ENCODE data around the gene ARHGAP42.

ARHGAP42 gene

GRCh38 chr11:100805506-100806199 is 118.6 kb downstream of the ARHGAP42 start:
- DNase-seq, result no peak

GRCh38 chr11:100806296-100806695 is 119.2 kb downstream of the ARHGAP42 start:
- DNase-seq, result no peak

- DNase-seq, result no peak
Observed at GRCh38 chr11:100808904-100809491, 121.9 kb downstream of the ARHGAP42 start.

- DNase-seq, result no peak
Observed at GRCh38 chr11:100810146-100810545, 123.1 kb downstream of the ARHGAP42 start.

DNA sequence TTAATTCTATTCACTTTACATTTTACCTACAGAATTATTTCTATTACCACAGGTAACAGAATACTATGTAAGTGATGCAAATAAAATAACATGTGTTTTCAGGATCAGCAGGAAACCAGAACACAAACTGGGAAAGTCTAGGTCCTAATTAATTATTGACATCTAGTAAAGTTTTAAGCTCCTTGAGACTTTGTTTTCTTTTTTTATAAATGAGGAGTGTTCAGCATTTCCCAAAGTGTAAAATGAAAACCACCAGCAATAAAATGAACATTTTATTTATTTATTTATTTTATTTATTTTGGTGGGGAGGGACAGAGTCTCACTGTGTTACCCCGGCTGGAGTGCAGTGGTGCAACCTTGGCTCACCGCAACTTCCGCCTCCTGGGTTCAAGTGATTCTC is 123.6 kb downstream of the ARHGAP42 start:
- no peak for DNase-seq

GRCh38 chr11:100812517-100812916 is 125.4 kb downstream of the ARHGAP42 start:
- DNase-seq, result no peak

- no peak for DNase-seq
Observed at GRCh38 chr11:100815787-100816330, 128.8 kb downstream of the ARHGAP42 start.

DNA sequence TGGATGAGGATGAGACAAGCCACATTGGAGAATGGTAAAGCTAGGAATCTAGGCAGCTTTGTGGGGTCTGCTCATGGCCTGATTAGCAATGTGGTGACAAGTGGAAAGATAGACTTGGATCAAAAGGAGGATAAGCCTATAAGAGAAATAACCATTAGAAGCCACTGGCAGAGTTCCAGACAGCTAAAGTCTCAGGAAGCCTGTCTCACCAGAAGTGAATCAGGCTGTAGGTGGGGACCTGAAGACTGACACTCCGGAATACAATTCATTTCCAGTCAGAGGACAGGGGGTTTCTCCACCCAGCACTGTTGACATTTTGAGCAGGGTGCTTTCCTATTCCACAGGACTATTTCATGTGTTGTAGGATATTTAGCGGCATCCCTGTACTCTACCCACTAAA is 129.7 kb downstream of the ARHGAP42 start:
- DNase-seq, result no peak

DNA sequence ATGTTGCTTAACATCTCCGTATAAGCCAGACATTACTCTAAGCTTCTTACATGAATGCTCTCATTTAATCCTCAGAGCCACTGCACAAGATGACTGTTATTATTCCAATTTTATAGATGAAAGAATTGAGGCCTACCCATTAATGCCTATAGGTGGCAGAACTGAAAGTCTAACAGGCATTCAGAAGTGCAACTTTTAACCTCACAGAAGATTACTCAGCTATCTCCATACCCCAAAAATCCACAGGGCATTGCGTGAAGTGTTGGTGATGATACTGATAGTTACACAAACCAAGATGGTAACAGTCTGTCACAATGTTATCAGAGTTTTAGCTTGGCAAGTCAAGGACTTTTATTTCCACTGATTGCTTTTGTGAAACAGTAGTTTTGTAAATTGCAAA is 130.5 kb downstream of the ARHGAP42 start:
- no peak for DNase-seq

- no peak for DNase-seq
Observed at GRCh38 chr11:100820621-100821020, 133.5 kb downstream of the ARHGAP42 start.

DNA sequence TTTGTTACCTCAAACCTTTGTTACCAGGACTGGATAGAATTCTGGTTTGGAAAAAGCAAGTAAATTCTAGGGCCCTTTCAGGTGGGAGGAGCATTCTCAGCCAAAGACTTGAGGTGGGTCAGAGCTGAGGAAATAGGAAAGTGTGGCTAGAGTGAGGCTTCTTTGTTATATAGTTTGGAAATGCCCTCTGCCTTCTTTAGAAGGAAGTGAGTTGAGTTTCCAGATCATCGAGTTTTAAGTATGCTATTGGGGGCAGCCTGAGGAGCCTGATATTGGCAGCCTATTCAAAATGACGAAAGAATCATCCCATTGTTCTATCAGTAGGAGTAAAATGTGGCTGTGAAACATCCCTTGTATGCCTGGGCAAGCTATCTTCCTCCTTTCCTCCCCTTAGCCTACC is 134.1 kb downstream of the ARHGAP42 start:
- peak; percentile 5 for DNase-seq

GRCh38 chr11:100823360-100823759 is 136.3 kb downstream of the ARHGAP42 start:
- no peak for DNase-seq

GRCh38 chr11:100824041-100824809 is 137.1 kb downstream of the ARHGAP42 start:
- DNase-seq, result no peak

DNA sequence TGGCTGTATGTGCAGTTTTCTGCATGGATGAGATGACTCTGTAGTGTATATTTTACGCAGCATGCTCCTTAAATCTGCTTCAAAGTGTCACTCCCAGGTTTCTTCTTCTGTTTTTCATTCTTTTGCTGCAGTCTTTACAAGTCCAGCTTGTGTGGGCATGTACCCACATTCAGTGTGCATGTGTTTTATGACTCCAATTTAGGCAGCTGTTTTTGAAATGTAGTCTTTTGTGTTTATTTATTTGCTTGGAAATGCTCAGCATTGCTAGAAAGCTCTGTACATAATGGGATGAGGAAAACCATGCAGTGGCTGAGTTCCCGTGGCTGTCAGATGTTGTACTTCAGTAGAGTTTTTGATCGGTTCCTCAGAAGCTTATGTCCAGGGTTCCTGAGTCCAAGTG is 138.5 kb downstream of the ARHGAP42 start:
- peak; percentile 30 for DNase-seq

DNA sequence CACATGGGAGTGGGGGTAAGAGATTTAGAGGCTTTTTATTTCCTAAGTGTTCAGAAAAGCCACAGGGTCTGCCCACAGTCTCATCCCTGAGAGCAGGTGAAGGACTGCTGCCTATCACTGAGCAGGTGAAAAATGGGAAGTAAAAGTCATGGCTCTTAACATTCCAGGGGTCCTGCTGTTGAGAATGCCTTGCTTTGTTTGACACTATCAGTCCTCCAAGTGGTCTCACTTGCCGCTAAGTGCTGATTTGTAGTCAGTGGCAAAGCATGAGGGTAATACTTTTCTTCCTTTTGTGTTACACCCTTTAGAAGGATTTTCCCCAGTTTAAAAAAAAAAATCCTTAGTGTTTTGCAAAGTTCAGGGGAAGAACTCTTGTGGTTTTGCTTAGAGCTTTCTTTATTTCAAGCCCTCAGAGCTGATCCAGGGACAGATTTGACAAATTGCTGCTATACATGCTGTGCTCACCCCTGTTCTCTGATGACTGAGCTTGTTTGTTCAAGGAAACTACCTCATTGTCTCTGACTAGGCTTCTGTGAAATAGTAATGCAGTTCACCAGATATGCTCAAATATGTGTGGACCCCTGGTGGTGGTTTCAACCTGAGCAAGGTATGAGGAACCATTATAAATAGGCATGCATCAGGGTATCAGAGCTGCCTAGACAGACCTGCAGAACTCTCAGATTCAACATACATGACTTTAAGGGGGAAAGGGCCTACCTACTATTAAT is 141.0 kb downstream of the ARHGAP42 start:
- no peak for DNase-seq

GRCh38 chr11:100830274-100830673 is 143.2 kb downstream of the ARHGAP42 start:
- peak; percentile 21 for DNase-seq

DNA sequence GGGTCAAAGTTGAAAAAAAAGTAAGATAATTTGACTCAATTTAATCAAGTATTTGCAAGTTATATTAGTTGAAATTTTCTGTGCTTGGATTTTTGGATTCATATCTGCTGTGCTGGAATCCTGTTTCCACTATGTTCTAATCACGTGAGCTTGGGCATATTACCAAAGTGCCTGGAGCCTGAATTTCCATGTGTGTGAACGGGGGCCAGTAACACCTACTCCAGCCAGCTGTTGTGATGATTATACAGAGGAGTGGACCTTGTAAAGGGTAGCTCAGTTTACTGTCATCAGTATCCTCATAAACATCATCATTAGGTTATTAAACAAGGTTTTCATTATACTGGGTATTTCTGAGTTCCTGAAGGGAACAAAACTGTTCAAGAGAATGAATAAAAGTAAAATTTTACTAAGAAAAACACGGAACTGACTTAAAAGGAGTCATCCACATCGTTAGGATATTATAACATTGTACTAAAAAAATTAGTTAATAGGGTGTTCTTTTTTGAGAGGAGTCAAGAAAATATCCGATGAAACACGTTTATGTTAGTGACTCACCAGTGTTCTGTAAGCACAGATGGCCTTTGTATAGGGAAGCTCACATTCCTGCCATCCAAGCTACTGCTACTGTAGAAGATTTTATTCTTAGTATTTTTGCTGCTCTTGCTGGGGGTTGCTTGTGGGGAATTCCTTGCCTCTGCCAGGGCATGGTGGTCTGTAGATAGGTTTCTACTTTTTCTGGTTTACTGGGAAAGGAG is 144.1 kb downstream of the ARHGAP42 start:
- DNase-seq, result no peak

GRCh38 chr11:100831929-100832494 is 144.9 kb downstream of the ARHGAP42 start:
- DNase-seq, result no peak

DNA sequence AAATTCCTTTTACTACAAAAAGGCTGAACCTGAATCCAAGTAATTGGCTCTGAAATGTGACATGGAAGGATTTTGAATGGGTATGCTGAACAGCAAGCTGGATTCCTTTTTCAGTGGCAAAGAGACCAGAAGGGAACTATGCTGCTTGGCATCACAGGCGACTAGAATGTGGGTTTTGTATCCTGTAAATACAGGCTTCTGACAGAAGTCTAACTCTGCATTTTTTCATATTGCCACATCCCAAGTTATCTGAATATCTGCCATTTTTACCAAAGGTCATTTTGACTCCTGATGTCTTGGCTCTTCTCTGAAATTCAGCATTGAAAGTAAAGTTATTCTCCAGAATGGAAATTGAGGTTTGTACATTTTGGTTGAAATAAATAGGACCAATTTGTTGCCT is 145.7 kb downstream of the ARHGAP42 start:
- no peak for DNase-seq

GRCh38 chr11:100833276-100833675 is 146.2 kb downstream of the ARHGAP42 start:
- no peak for DNase-seq

DNA sequence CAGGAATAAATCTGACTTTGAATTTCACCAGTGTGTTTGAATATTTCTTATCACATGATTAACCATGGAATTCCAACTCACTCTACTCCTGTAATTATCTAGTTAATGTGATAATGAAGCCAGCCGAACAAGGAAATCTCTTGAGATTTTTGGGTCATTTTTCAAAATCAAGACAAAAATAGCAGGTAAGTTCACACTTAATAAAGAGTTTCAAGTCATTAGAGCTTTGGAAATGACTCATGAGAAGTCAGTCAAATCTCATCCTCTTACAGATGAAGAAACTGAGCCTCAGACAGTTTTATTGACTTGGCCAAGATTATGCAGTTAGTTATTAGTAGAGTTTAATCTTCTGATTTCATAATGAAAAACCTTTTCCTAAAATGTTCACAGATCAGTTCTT is 148.8 kb downstream of the ARHGAP42 start:
- DNase-seq, result no peak

DNA sequence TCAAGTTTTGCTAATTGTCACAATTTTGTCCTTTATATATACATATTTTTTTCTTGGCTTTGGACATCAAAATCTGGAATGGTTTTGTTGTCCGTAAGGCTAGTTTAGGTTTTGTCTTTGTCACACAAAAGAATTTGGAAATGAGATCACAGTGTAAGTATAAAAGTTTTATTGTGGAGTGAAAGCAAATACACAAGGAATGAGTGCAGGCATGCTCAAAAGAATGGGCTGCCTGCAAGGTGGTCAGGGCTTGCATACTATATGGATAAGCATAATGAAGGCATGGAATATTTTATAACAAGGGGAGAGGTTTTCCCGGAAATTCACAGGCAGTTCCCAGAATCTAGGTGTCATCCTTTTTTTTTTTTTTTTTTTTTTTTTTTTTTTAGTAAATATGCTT is 150.2 kb downstream of the ARHGAP42 start:
- DNase-seq, result no peak
